SHP77 (cell line): Measurements from ENCODE around the gene PGM3.

Experiments used
- DNase-seq, 2 experiments: peaks; one replicate each; lab custom pipeline; 2025; lab: John Stamatoyannopoulos, UW

PGM3 gene

DNA sequence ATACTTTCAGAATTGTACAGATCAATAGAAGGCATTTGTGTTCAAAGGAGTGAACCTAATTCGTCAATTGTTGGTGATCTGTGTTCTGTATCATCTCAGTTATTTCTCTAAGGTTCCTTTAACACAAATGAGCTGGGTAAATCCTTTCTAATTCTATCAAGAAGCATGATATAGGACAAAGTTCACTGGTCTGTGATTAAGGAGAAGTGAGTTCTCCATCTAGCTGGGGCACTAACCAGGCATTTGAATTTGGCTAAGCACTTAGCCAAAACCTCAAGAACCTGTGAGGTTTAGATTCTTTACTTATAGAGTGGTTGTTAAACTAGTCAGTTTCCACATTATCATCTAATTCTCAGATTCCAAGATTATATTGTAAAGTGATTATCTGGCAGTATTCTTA is 75.3 kb downstream of the PGM3 start:
- DNase-seq, result no peak
